Ishikawa (cell line): ENCODE data around the gene PIGL.

ENCODE experiments used
- CEBPB ChIP-seq: IDR thresholded peaks from 2 replicates; pipeline ENCODE4 v1.6.1; 2012
- CREB1 ChIP-seq: IDR thresholded peaks from 2 replicates; pipeline ENCODE4 v1.6.1; 2012; ENCODE audit warnings: low read depth
- EGR1 ChIP-seq: IDR thresholded peaks from 2 replicates; pipeline ENCODE4 v1.6.1; 2012
- EP300 ChIP-seq: IDR thresholded peaks from 2 replicates; pipeline ENCODE4 v1.6.1; 2012; ENCODE audit warnings: borderline replicate concordance
- FOXM1 ChIP-seq: IDR thresholded peaks from 2 replicates; pipeline ENCODE4 v1.6.1; 2012; ENCODE audit warnings: low read depth, borderline replicate concordance
- NFIC ChIP-seq: IDR thresholded peaks from 2 replicates; pipeline ENCODE4 v1.6.1; 2012
- RAD21 ChIP-seq: IDR thresholded peaks from 2 replicates; pipeline ENCODE4 v1.6.1; 2012; ENCODE audit warnings: low read depth
- TAF1 ChIP-seq: IDR thresholded peaks from 2 replicates; pipeline ENCODE4 v1.6.1; 2012; ENCODE audit warnings: low read depth, mild to moderate bottlenecking
- TCF12 ChIP-seq: IDR thresholded peaks from 2 replicates; pipeline ENCODE4 v1.6.1; 2012; ENCODE audit warnings: low read depth
- TEAD4 ChIP-seq: IDR thresholded peaks from 2 replicates; pipeline ENCODE4 v1.6.1; 2012
- USF1 ChIP-seq: IDR thresholded peaks from 2 replicates; pipeline ENCODE4 v1.6.1; 2012
- YY1 ChIP-seq: IDR thresholded peaks from 2 replicates; pipeline ENCODE4 v1.6.1; 2012; ENCODE audit warnings: low read depth
- ZBTB7A ChIP-seq: IDR thresholded peaks from 2 replicates; pipeline ENCODE4 v1.6.1; 2012; ENCODE audit warnings: low read depth
- TF ChIP-seq, protein P1 (sequence below): IDR thresholded peaks from 2 replicates; pipeline ENCODE4 v1.6.1; 2012
- TF ChIP-seq, protein P2 (sequence below): IDR thresholded peaks from 2 replicates; pipeline ENCODE4 v1.6.1; 2012; ENCODE audit warnings: low read depth, mild to moderate bottlenecking

The PIGL gene

DNA sequence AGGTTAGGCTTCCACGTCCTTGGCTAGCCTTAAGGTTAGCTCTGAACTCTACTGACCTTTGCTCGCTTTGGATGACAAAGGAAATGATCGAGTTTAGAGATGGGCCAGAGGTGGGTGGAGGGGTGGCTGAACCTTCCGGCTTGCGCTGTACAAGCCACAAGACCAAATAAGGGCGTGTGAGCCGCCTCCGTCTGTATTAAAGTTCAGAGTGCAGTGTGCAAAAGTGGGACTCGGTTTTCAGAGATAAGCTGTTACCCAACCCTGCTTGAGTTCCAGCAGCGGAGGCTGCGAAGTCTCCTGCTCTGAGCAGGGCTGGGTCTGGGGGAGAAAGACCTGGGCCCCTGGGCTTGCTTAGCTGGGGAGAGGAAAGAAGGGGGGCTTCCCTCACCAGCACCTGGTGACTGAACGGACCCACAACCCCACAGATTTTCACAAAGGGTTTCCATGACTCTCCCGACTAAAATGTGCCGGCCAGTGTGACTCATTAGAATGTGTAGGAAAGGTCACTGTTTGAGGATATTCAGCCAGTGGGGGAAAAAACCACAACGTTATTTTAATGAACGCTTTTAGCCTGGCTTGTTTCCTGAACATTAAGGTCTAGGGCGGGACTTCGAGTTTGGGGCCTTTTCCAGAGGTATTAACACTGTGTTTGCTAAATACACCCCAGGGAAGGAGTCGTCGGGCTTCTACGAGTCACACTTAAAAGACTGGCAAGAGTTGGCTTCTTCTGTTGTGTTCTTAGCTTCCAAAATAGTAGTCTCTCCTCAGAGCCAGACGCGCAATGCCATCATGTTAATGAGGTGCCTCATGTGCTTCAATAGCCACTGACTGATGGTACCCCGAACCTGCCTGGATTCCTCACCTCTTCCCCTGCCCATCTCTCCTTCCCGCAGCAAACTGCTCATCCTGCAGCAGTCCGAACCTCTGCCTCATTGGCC, 69.3 kb downstream of the PIGL start:
- TF ChIP-seq, protein P1, sequence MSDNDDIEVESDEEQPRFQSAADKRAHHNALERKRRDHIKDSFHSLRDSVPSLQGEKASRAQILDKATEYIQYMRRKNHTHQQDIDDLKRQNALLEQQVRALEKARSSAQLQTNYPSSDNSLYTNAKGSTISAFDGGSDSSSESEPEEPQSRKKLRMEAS: peak; percentile 36; the same call in 1 of the 2 replicates
- no peak for TF ChIP-seq USF1
- TF ChIP-seq TEAD4: 0 out of 2 replicates have a peak, but pooled peaks have one; percentile 22
- TF ChIP-seq TCF12: peak; percentile 59; the same call in 1 of the 2 replicates
- peak; percentile 43; the same call in 1 of the 2 replicates for TF ChIP-seq ZBTB7A

DNA sequence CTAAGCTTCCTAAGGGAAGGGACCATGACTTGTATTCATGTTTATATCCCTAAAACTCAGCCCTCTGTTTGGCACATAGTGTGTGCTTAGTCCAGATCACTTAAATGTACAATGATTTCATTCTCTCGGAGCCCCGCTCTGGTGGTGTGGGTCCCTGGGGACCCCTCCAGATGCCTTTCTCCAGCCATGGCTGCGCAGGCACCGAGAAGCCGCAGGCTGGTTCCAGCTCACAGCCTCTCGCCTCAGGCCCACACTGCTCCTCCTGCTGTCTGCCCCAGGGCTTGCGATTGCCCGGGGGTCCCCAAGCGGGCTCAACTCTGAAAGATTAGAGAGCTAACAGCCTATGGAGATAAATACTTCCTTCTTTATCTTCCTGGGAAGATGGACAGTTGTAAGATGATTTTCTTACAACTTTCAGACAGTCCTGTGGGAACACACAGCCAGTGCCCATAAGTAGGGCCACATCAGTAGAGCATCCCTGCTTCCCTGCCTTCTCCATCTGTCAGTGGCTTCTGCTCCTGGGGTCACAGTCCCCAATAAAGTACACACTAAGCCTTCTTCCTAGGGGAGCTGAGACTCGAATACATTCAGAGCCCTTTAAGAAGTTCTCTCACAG, 70.0 kb downstream of the PIGL start:
- TF ChIP-seq RAD21 (no peak), CREB1 (no peak), NFIC (no peak), CEBPB (no peak), FOXM1 (no peak), ZBTB7A (no peak), TCF12 (no peak), EP300 (no peak), TEAD4 (no peak), YY1 (no peak), USF1 (no peak), EGR1 (no peak), TAF1 (no peak)
- TF ChIP-seq, protein P2, sequence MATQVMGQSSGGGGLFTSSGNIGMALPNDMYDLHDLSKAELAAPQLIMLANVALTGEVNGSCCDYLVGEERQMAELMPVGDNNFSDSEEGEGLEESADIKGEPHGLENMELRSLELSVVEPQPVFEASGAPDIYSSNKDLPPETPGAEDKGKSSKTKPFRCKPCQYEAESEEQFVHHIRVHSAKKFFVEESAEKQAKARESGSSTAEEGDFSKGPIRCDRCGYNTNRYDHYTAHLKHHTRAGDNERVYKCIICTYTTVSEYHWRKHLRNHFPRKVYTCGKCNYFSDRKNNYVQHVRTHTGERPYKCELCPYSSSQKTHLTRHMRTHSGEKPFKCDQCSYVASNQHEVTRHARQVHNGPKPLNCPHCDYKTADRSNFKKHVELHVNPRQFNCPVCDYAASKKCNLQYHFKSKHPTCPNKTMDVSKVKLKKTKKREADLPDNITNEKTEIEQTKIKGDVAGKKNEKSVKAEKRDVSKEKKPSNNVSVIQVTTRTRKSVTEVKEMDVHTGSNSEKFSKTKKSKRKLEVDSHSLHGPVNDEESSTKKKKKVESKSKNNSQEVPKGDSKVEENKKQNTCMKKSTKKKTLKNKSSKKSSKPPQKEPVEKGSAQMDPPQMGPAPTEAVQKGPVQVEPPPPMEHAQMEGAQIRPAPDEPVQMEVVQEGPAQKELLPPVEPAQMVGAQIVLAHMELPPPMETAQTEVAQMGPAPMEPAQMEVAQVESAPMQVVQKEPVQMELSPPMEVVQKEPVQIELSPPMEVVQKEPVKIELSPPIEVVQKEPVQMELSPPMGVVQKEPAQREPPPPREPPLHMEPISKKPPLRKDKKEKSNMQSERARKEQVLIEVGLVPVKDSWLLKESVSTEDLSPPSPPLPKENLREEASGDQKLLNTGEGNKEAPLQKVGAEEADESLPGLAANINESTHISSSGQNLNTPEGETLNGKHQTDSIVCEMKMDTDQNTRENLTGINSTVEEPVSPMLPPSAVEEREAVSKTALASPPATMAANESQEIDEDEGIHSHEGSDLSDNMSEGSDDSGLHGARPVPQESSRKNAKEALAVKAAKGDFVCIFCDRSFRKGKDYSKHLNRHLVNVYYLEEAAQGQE: no peak
- TF ChIP-seq, protein P1: no peak

DNA sequence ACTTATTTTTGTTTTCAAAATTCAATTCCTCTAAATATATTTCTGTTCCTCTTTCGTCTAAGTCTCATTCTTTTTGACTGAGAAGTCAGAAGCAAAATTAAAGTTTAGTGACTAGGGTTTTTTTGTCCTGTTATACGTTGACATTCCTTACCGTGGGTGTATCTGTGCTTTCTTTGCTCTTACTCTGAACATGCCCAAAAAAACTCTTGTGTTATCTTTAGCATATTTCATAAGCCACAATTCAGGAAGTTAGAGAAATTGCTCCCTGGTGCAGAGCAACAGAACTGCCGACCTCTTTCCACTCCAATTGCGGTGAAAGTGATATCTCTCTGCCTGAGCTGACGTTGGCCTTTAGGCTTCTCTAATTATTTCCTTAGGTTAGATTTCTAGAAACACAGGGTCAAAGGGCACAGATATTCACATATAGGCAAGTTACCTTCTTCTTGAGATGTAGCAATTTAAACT, 70.6 kb downstream of the PIGL start:
- TF ChIP-seq USF1 (no peak), CEBPB (no peak), TAF1 (no peak), TCF12 (no peak), FOXM1 (no peak), EGR1 (no peak), TEAD4 (no peak), NFIC (no peak), RAD21 (no peak), EP300 (no peak), CREB1 (no peak), YY1 (no peak)
- TF ChIP-seq, protein P1: no peak

GRCh38 chr17:16288860-16289571, 72.0 kb downstream of the PIGL start:
- no peak for TF ChIP-seq NFIC
- TF ChIP-seq EGR1: no peak
- no peak for TF ChIP-seq USF1
- no peak for TF ChIP-seq ZBTB7A
- no peak for TF ChIP-seq EP300
- TF ChIP-seq, protein P2: no peak
- no peak for TF ChIP-seq TAF1
- TF ChIP-seq RAD21: no peak
- TF ChIP-seq TCF12: no peak
- no peak for TF ChIP-seq TEAD4
- no peak for TF ChIP-seq CEBPB
- TF ChIP-seq, protein P1: no peak
- no peak for TF ChIP-seq FOXM1
- no peak for TF ChIP-seq YY1
- no peak for TF ChIP-seq CREB1
